GM18507 (cell line): ENCODE results near the gene SIPA1L3.

Experiments
- DNase-seq: peaks from one replicate; pipeline ENCODE4 v3.0.0; 2011; ENCODE audit warnings: low read depth; ENCODE audit not compliant: insufficient read length; ENCODE audit errors: extremely low spot score
- FAIRE-seq: peaks from 2 replicates; lab custom pipeline; 2011; peaks lifted over from hg19 to GRCh38; lab: Jason Lieb, UNC

SIPA1L3 gene

GRCh38 chr19:38158730-38159129, 251.7 kb downstream of the SIPA1L3 start:
- FAIRE-seq (no peak), DNase-seq (no peak)

GRCh38 chr19:38162094-38162493, 255.1 kb downstream of the SIPA1L3 start:
- no peak for FAIRE-seq
- DNase-seq = no peak

GRCh38 chr19:38162632-38163031, 255.6 kb downstream of the SIPA1L3 start:
- no peak for FAIRE-seq
- no peak for DNase-seq

GRCh38 chr19:38163419-38164290, 256.6 kb downstream of the SIPA1L3 start:
- DNase-seq (no peak), FAIRE-seq (no peak)

- FAIRE-seq (no peak), DNase-seq (no peak)
Measured at GRCh38 chr19:38164526-38164925, 257.5 kb downstream of the SIPA1L3 start.

- DNase-seq (no peak), FAIRE-seq (no peak)
Measured at GRCh38 chr19:38165335-38165734, 258.3 kb downstream of the SIPA1L3 start.

GRCh38 chr19:38168637-38169036, 261.6 kb downstream of the SIPA1L3 start:
- FAIRE-seq = no peak
- DNase-seq = no peak

GRCh38 chr19:38170334-38170733, 263.3 kb downstream of the SIPA1L3 start:
- DNase-seq = no peak
- FAIRE-seq = no peak

GRCh38 chr19:38172001-38172400, 265.0 kb downstream of the SIPA1L3 start:
- FAIRE-seq = no peak

GRCh38 chr19:38173291-38174041, 266.5 kb downstream of the SIPA1L3 start:
- no peak for FAIRE-seq
- no peak for DNase-seq

More at GRCh38 chr19:38172001-38172400, 265.0 kb downstream of the SIPA1L3 start:
- DNase-seq = no peak

GRCh38 chr19:38175422-38175821, 268.4 kb downstream of the SIPA1L3 start:
- no peak for DNase-seq
- no peak for FAIRE-seq

GRCh38 chr19:38180071-38180470, 273.1 kb downstream of the SIPA1L3 start:
- FAIRE-seq (no peak), DNase-seq (no peak)

- no peak for DNase-seq
- no peak for FAIRE-seq
Measured at GRCh38 chr19:38182536-38183210, 275.7 kb downstream of the SIPA1L3 start.

GRCh38 chr19:38183251-38183897, 276.4 kb downstream of the SIPA1L3 start:
- no peak for FAIRE-seq
- no peak for DNase-seq

- no peak for DNase-seq
- FAIRE-seq = no peak
Measured at GRCh38 chr19:38184815-38185214, 277.8 kb downstream of the SIPA1L3 start.

GRCh38 chr19:38185562-38185961, 278.6 kb downstream of the SIPA1L3 start:
- FAIRE-seq (no peak), DNase-seq (no peak)

GRCh38 chr19:38190061-38190460, 283.1 kb downstream of the SIPA1L3 start:
- no peak for FAIRE-seq
- DNase-seq = no peak

GRCh38 chr19:38190793-38191192, 283.8 kb downstream of the SIPA1L3 start:
- FAIRE-seq (no peak), DNase-seq (no peak)

GRCh38 chr19:38191747-38192146, 284.7 kb downstream of the SIPA1L3 start:
- DNase-seq = no peak
- no peak for FAIRE-seq

GRCh38 chr19:38193445-38193844, 286.4 kb downstream of the SIPA1L3 start:
- no peak for DNase-seq
- no peak for FAIRE-seq
